H1 (cell line): ENCODE measurements around the gene PPM1M. TPM values are rescaled to one million over a fixed set of nuclear protein-coding genes. Genes with fewer than 3 reads are reported as not detected.

ENCODE experiments used
- ASH2L ChIP-seq: fragments of 200-600, 300-600 bp; sonication (generic); IDR thresholded peaks from one replicate; pipeline ENCODE4 v1.7.1; 2017; ENCODE audit warnings: low read length
- ATF3 ChIP-seq: IDR thresholded peaks from 2 replicates; pipeline ENCODE4 v1.6.1; 2011; ENCODE audit warnings: low read depth, mild to moderate bottlenecking, low read length; ENCODE audit not compliant: insufficient read depth
- CBX5 ChIP-seq: fragments of 300-800, 300-1000 bp; sonication (generic); IDR thresholded peaks from 2 replicates; pipeline ENCODE4 v1.7.1; 2016; ENCODE audit warnings: antibody characterized with exemption, low read length, low read depth
- CEBPB ChIP-seq: IDR thresholded peaks from 2 replicates; pipeline ENCODE4 v1.6.1; 2012; ENCODE audit warnings: low read depth, low read length
- CREB1 ChIP-seq: IDR thresholded peaks from 2 replicates; pipeline ENCODE4 v1.6.1; 2012; ENCODE audit warnings: inconsistent platforms
- CTCF ChIP-seq, 3 experiments: IDR thresholded peaks; 1 replicate in 2 of 3; 2 replicates in 1 of 3; pipeline versions ENCODE4 v1.5.1 to v1.6.1; 2011; ENCODE audit warnings: low read length in 3 of 3, mild to moderate bottlenecking in 3 of 3, inconsistent platforms in 2 of 3, low read depth in 1 of 3, moderate library complexity in 1 of 3; ENCODE audit not compliant: insufficient read depth in 1 of 3; ENCODE audit errors: control extremely low read depth in 1 of 3
- FOSL1 ChIP-seq: IDR thresholded peaks from 2 replicates; pipeline ENCODE4 v1.6.1; 2011; ENCODE audit warnings: mild to moderate bottlenecking, low read depth, low read length, moderate library complexity; ENCODE audit not compliant: insufficient read depth
- HDAC6 ChIP-seq: IDR thresholded peaks from one replicate; pipeline ENCODE4 v1.7.1; 2012; ENCODE audit warnings: low read depth, mild to moderate bottlenecking, inconsistent platforms, low read length, moderate library complexity
- JUND ChIP-seq: IDR thresholded peaks from 2 replicates; pipeline ENCODE4 v1.6.1; 2011; ENCODE audit warnings: mild to moderate bottlenecking, improper control_type of control experiment, low read length
- KDM4A ChIP-seq: IDR thresholded peaks from one replicate; pipeline ENCODE4 v1.7.1; 2012; ENCODE audit warnings: low read depth, mild to moderate bottlenecking, moderate library complexity, low read length, inconsistent platforms; ENCODE audit not compliant: severe bottlenecking
- PHF8 ChIP-seq: fragments of 200-600 bp; sonication (generic); conservative IDR thresholded peaks from 2 replicates; pipeline ENCODE4 v1.7.1; 2012; ENCODE audit warnings: low read depth, mild to moderate bottlenecking, inconsistent platforms, low read length, moderate library complexity
- POLR2AphosphoS5 ChIP-seq: IDR thresholded peaks from 2 replicates; pipeline ENCODE4 v1.6.1; 2011; ENCODE audit warnings: low read depth, low read length
- RAD21 ChIP-seq, 2 experiments: IDR thresholded peaks in 1 of 2; conservative IDR thresholded peaks in 1 of 2; 2 replicates each; pipeline ENCODE4 v1.6.1; 2011; ENCODE audit warnings: low read depth in 2 of 2, low read length in 2 of 2, improper control_type of control experiment in 1 of 2, inconsistent platforms in 1 of 2, mild to moderate bottlenecking in 1 of 2, moderate library complexity in 1 of 2
- SUZ12 ChIP-seq: fragments of 200-600 bp; sonication (generic); IDR thresholded peaks from 2 replicates; pipeline ENCODE4 v1.6.1; 2012; ENCODE audit warnings: mild to moderate bottlenecking, inconsistent platforms, low read length, moderate library complexity, mixed read lengths
- USF2 ChIP-seq: IDR thresholded peaks from 2 replicates; pipeline ENCODE4 v1.6.1; 2011; ENCODE audit warnings: low read length, improper control_type of control experiment
- polyA plus RNA-seq, 7 experiments: library from polyadenylated mRNA; depleted of rRNA in 3 of 7; stranded (reverse) in 5 of 7; unstranded in 2 of 7; fragments of >200 nt in 5 of 7; fragments of 200-250 nt in 2 of 7; gene quantifications; 1 replicate in 5 of 7; 2 replicates in 1 of 7; 4 replicates in 1 of 7; pipeline versions ENCODE4 v1.2.1 to v1.2.3, GENCODE V29; 2011 to 2013; ENCODE audit warnings: missing spikeins in 2 of 7, mixed read lengths in 2 of 7
- total RNA-seq: library from RNA; stranded (reverse); fragmentation: NEBNext Ultra II Directional; extraction: Animal tissue kit (Norgen Biotek cat#: 25700); gene quantifications from 2 replicates; pipeline ENCODE4 v1.2.1, GENCODE V29; 2021

Gene PPM1M
- total and polyA plus RNA-seq, 2 of the 8 experiments (the other 6 are each of a cell fraction or from before 2014, with no cell fraction given) = 5.2 to 6.3 TPM

DNA sequence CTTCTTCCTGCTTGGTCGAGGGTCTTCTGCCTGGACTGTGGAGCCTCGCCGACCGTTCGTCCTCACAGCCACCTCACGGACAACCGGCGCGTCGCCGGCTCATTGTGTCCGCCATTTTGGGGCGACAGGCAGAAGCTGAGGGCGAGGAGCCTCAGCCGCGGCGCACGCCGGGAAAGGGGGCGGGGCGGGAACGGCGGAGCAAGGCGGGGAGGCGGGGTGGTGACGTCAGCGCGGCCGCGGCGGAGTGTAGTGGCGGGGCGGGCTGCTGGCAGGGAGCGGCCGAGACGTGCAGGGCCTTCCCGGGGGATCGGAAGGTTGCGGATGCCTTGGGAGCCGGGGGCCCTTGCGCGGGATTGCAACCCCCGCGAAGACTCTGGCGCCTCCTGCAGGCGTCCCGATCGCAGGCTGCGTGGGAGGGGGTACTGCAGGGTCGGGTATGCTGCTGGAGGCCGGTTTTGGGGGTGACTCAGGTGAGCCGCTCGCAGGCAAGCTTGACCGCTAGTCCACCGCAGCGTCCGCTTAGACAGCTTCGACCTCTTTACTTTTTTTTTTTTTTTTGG is 33.0 kb downstream of the PPM1M start, which contains the start of gene WDR82 (continued):
- TF ChIP-seq USF2 (no peak), ATF3 (no peak), POLR2AphosphoS5 (peak; percentile 95), FOSL1 (no peak), JUND (peak; percentile 65), ASH2L (peak; percentile 33), CREB1 (peak; percentile 88), HDAC6 (no peak), RAD21 (IDR thresholded peaks at IDR 0.05 in 1 of 2, conservative IDR thresholded peaks at IDR 0.05 in 1 of 2; ENCODE audit: low read depth in 2 of 2, low read length in 2 of 2) (peak; percentile 23 to 45; a peak in 3 of 4 replicates), CBX5 (no peak), KDM4A (no peak), PHF8 (peak; percentile 96), CEBPB (no peak), CTCF (IDR thresholded peaks at IDR 0.05; ENCODE audit: control extremely low read depth in 1 of 3, insufficient read depth in 1 of 3, low read depth in 1 of 3, low read length in 3 of 3) (peak; percentile 58 to 74 (median 68)), SUZ12 (no peak)
